GM12891 (cell line): ENCODE results near the gene GSTA5.

ENCODE experiments used
- PAX5 ChIP-seq: IDR thresholded peaks from 2 replicates; pipeline ENCODE4 v1.6.1; 2011; ENCODE audit warnings: low read length, moderate library complexity, mild to moderate bottlenecking; ENCODE audit not compliant: insufficient read depth, severe bottlenecking
- POLR2A ChIP-seq: IDR thresholded peaks from 2 replicates; pipeline ENCODE4 v1.6.1; 2011; ENCODE audit warnings: low read depth, low read length, control low read depth
- POLR2AphosphoS5 ChIP-seq: IDR thresholded peaks from 2 replicates; pipeline ENCODE4 v1.6.1; 2011; ENCODE audit warnings: low read depth, low read length, control low read depth
- POU2F2 ChIP-seq: IDR thresholded peaks from 2 replicates; pipeline ENCODE4 v1.6.1; 2011; ENCODE audit warnings: low read depth, mild to moderate bottlenecking, control low read depth, low read length, moderate library complexity
- SPI1 ChIP-seq: IDR thresholded peaks from 2 replicates; pipeline ENCODE4 v1.6.1; 2011; ENCODE audit warnings: low read depth, low read length, control low read depth
- TAF1 ChIP-seq: IDR thresholded peaks from 2 replicates; pipeline ENCODE4 v1.6.1; 2011; ENCODE audit warnings: low read depth, low read length, control low read depth

GRCh38 chr6:52815167-52816092, 25.2 kb downstream of the GSTA5 start:
- no peak for TF ChIP-seq TAF1
- TF ChIP-seq POLR2A: no peak
- no peak for TF ChIP-seq POLR2AphosphoS5
- no peak for TF ChIP-seq SPI1
- TF ChIP-seq POU2F2: no peak
- TF ChIP-seq PAX5: no peak
